NCI-H2227 (cell line): ENCODE data around the gene MACROD2.
"Not testable (repeated sequence)": the region's sequence is repeated elsewhere in the genome, so short reads cannot be mapped to it uniquely, and the experiment has no call there.

Experiments used
- DNase-seq: peaks from one replicate; lab custom pipeline; 2025; ENCODE audit not compliant: unreplicated experiment; lab: John Stamatoyannopoulos, UW

Gene MACROD2

DNA sequence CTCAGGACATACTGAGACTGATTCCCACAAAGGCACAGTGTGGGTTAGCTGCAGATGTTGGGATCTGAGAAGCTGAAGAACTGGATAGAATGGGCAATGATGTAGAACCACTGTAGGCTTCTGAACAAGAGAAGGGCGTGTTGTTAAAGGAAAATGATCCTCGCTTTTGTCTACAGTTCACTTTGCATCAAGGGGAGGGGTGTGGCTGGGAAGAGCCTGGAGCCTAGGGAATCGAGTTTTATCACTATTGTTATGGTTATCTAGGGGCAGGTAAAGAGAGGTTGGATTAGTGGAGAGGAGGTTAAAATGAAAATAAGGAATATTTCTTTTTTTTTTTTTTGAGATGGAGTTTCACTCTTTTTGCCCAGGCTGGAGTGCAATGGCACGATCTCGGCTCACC lies 1809.8 kb downstream of the MACROD2 start:
- DNase-seq = no peak

DNA sequence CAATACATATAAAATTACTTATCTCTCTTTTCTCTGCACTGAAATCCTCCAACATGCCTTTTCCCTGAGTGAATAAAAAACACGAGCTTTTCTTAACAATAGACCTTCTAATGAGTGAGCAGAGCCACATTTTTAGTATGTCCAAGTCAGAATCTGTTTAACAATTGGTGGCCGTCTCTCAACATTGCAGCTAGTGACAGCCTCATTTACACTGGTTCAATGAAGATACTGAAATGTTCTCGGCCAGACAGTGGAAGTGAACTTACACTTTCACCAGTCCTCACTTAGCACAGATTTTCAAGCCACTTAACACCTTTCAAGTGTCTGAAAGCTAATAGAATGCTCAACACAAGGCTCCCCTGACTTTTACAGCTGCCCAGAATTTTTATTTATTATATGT lies 1810.8 kb downstream of the MACROD2 start:
- DNase-seq = no peak

DNA sequence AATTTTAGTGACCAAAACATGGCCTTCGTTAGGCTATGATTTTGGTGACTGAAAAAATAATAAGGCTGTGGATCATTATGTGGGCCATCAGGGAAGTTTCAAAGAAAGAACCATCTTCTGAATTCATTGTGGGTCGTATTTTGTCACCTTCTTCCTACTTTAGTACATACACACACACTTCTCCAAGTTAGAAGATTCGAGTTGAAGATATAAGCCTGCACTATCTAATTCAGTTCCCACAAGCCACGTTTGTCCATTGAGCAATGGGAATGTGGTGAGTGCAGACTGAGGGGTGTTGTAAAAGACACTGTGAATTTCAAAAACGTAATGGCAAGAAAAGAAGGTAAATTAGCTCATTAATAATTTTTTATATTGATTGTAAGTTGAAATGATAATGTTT lies 1812.0 kb downstream of the MACROD2 start:
- DNase-seq = no peak

DNA sequence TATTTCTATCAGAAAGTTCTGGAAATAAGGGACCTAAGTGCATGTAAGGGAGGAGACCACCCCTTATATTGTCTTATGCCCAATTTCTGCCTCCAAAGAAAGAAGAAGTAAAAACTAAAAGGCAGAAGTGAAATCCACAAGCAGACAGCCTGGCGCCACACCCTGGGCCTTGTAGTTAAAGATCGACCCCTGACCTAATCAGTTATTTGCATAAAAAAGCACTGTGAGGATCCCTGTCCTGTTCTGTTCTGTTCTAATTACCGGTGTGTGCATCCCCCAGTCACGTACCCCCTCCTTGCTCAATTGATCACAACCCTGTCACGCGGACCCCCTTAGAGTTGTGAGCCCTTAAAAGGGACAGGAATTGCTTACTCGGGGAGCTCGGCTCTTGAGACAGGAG lies 1812.5 kb downstream of the MACROD2 start:
- DNase-seq = not testable (repeated sequence)

GRCh38 chr20:15811951-15812350 lies 1816.6 kb downstream of the MACROD2 start:
- no peak for DNase-seq

- no peak for DNase-seq
Observed at GRCh38 chr20:15812696-15813095, 1817.4 kb downstream of the MACROD2 start.

GRCh38 chr20:15814360-15814759 lies 1819.0 kb downstream of the MACROD2 start:
- DNase-seq = no peak

DNA sequence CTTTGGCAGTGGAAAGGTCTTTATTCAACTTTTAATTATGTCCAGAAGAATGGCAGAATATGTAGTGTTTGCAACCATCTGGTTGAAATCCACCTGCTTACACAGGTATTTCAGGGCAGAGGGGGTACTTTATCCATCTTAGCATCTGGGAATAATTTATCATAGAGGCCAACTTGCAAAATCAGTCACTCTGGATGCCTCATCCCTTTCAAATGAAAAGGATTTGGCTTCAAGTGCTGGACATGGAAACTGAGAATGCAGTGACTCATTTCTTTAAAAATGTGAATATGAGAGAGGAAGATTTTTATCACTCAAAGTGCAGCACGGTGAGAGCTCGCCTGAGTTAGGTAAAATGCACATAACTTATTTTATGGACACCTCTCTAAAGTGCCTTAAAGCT lies 1819.6 kb downstream of the MACROD2 start:
- no peak for DNase-seq

- DNase-seq = no peak
Observed at GRCh38 chr20:15817351-15817750, 1822.0 kb downstream of the MACROD2 start.

GRCh38 chr20:15818651-15819071 lies 1823.3 kb downstream of the MACROD2 start:
- DNase-seq = no peak

- DNase-seq = no peak
Observed at GRCh38 chr20:15823718-15824117, 1828.4 kb downstream of the MACROD2 start.

DNA sequence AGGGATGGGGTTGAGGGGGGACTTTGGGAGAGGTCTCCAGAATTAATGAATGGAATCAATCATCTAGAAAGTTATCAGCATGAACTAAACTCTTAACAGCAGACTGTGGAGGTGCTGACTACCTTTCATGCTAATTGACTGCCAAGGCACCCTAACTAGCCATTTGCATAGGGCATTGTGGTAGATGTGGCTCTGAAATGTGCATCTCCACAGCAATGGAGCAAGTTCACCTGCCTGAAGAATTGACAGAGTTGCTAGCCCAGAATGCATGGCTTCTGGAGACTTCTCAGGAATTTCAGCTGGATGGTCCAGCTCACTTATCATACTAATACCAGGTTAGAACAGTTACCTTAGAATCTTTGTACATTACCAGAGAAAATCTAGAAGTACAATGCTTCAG lies 1832.3 kb downstream of the MACROD2 start:
- no peak for DNase-seq

DNA sequence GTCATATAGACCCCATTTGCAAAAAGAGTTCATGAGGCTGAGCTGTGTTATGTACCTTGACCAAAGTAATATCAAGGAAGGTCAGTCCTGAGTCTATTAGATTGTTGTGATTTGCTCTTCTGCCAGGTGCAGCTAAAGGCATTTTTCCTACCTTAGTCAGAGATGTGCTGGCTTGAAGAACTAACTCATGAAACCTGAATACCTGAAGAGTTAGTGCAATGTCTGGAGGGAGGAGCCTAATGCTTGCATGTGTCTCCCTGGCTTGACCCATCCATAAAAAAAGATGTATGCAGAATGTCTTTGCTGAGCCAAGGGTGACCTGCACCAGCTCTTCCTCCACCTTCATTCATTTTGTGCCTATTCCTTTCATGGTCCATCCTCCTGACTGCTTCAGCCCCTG lies 1835.9 kb downstream of the MACROD2 start:
- no peak for DNase-seq

DNA sequence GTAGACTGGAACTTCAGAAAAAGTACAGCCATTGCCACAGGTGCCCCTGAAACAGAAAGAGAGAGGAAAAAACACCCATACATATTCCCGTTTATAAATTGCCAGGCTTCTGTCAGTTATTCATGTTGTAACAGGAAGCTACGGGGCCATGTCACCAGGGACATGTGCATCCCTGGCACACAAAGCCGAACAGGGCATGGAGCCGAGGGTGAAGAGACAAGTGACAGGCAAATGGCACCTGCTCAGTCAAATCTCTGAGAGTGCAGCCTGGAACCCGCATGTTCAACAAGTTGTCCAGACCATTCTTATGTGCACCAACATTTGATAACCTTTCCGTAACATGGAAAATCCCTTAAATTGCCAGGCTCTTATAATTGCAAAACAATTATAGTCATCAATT lies 1837.2 kb downstream of the MACROD2 start:
- no peak for DNase-seq

GRCh38 chr20:15834857-15835256 lies 1839.5 kb downstream of the MACROD2 start:
- DNase-seq = peak; percentile 47

DNA sequence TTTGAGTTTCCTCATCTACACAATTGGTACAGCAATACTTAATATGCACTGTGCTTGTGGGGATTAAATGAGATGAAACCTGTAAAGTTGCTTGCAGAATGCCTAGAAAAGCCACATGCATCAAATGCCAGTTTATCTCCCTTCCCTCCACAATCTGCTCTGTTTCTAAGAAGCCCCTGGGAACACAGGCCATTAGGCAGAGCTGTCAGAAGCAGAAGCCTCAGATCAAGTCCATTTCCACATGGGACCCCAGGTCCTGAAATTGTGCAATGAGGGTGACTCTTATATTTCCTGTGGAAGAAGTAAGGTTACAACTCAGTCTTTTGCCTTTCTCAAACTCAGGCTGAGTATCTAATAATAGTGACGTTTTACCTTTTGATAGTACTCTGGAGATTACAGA lies 1840.5 kb downstream of the MACROD2 start:
- no peak for DNase-seq

DNA sequence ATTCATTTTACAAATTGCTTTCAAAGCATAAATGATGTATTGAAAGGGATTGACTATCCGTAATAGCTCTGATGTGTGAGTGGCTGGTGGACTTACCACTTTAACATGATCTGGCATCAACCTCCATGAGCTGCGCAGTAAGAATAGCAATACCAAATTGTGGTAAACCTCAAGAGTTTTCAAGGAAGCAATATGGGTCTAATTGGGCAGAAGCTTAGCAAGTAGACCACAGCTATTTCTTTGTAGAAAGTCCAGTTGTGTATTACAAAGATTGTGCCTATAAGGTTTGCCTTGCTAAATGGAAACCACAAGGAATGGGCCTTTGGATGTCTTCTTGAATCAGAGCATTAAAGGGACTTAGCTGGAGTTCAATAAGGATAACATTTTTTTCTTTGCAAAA lies 1841.3 kb downstream of the MACROD2 start:
- no peak for DNase-seq

GRCh38 chr20:15837563-15837962 lies 1842.2 kb downstream of the MACROD2 start:
- no peak for DNase-seq

DNA sequence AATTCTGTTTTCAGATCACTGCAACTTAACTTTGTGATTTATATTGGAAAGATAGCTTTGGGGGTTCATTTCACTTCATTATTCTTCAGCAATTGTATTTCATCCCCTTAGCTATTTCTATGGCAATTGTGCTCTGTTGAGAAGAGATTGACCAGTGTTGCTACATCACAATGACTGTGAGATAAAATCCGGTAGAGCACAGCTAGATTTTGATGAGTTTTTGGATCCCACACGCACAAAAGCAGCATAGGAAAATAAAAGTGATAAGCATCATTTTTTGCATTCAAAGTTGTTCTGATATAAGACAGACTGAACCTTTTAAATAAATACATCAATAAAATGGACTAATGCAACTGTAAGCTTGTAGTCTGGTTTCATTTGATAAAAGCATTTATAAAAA lies 1843.2 kb downstream of the MACROD2 start:
- no peak for DNase-seq

GRCh38 chr20:15840636-15841301 lies 1845.5 kb downstream of the MACROD2 start:
- DNase-seq = no peak

- no peak for DNase-seq
Observed at GRCh38 chr20:15842872-15843271, 1847.6 kb downstream of the MACROD2 start.

GRCh38 chr20:15843777-15844176 lies 1848.5 kb downstream of the MACROD2 start:
- DNase-seq = no peak

DNA sequence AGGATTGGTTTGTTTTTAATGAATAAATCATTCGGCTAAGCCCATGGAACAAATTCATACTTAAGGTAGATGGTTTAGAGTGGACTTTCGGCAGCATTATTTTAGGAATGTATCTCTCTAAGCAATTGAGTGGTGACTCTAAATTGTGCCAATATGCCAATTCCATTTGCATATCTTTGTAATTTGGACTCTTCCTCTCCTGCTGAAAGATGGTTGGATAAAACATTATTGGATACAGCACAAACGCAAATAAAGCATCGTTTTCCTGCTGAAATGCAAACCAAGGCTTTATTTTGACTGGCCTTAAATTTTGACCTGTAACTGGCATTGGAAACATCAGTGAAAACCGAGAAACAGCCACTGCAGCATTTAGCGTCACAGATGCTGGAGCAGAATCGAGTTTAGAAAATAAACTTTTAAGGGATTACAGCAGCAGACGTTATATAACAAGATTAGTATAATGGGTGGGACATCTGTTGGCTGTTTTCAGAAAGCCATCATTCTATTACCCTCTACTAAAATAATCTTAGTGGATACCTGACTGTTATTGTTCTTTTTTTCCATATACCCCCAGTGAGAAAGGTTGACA lies 1852.0 kb downstream of the MACROD2 start:
- DNase-seq = no peak
